Gastroesophageal sphincter (tissue), 4 donors: ENCODE data around the gene CALHM1. TPM values are rescaled to one million over a fixed set of nuclear protein-coding genes. Genes with fewer than 3 reads are reported as not detected.

ENCODE experiments used
- ATAC-seq: fragments of 150-250 bp; one replicate; pipeline ENCODE4 v1.9.1; 2016; ENCODE audit warnings: mild to moderate bottlenecking, moderate library complexity
- H3K27ac ChIP-seq, 4 donors: fragments of 200-600 bp; sonication (generic) in 3 of 4; 1 replicate in 3 of 4; 2 replicates in 1 of 4; pipeline ENCODE4 v1.5.1; 2016 to 2019
- H3K27me3 ChIP-seq: fragments of 200-600 bp; sonication (generic); one replicate; pipeline ENCODE4 v1.5.1; 2019
- H3K36me3 ChIP-seq, 2 donors: fragments of 200-600 bp; sonication (generic); one replicate each; pipeline ENCODE4 v1.5.1; 2019; ENCODE audit warnings: control low read depth in 1 of 2
- H3K4me1 ChIP-seq, 3 donors: fragments of 200-600 bp; sonication (generic); 1 replicate in 2 of 3; 2 replicates in 1 of 3; pipeline ENCODE4 v1.5.1; 2016 to 2019; ENCODE audit warnings: control low read depth in 2 of 3
- H3K4me3 ChIP-seq, 2 donors: fragments of 200-600 bp; sonication (generic); one replicate each; pipeline ENCODE4 v1.5.1; 2019; ENCODE audit warnings: mild to moderate bottlenecking in 1 of 2, moderate library complexity in 1 of 2
- H3K9me3 ChIP-seq, 3 donors: fragments of 200-600 bp; sonication (generic); one replicate each; pipeline ENCODE4 v1.5.1; 2017 to 2019; ENCODE audit warnings: control low read depth in 2 of 3
- EP300 ChIP-seq: sonication (generic); formaldehyde crosslinking; IDR thresholded peaks from one replicate; pipeline ENCODE4 v1.6.1; 2017; ENCODE audit warnings: antibody characterized with exemption, mild to moderate bottlenecking
- POLR2A ChIP-seq, 2 donors: fragments of 450-650 bp; IDR thresholded peaks; one replicate each; pipeline ENCODE4 v1.6.1; 2017; ENCODE audit warnings: antibody characterized with exemption in 2 of 2, mild to moderate bottlenecking in 2 of 2, moderate library complexity in 1 of 2
- POLR2AphosphoS5 ChIP-seq: sonication (generic); formaldehyde crosslinking; IDR thresholded peaks from one replicate; pipeline ENCODE4 v1.6.1; 2017; ENCODE audit warnings: antibody characterized with exemption
- WGBS, 2 donors: methylation state at CpG; one replicate each; pipeline ENCODE4 v1.1.5; 2018; ENCODE audit warnings: low coverage in 1 of 2; 5-methylcytosine and 5-hydroxymethylcytosine counted together
- total RNA-seq, 4 donors: library from RNA; depleted of rRNA; stranded (reverse); fragments of >200 nt; gene quantifications; one replicate each; pipeline ENCODE4 v1.1.0, GENCODE V29; 2016
- TF ChIP-seq, protein P1 (sequence below), 4 experiments: fragments of 200-600 bp in 2 of 4; fragments of 450-650 bp in 2 of 4; sonication (generic) in 1 of 4; IDR thresholded peaks; one replicate each; pipeline ENCODE4 v1.5.1; 2017 to 2019; ENCODE audit warnings: antibody characterized with exemption in 4 of 4, mild to moderate bottlenecking in 2 of 4, moderate library complexity in 2 of 4

CALHM1 gene
- total RNA-seq, 4 donors from 2014 or later = not detected

DNA sequence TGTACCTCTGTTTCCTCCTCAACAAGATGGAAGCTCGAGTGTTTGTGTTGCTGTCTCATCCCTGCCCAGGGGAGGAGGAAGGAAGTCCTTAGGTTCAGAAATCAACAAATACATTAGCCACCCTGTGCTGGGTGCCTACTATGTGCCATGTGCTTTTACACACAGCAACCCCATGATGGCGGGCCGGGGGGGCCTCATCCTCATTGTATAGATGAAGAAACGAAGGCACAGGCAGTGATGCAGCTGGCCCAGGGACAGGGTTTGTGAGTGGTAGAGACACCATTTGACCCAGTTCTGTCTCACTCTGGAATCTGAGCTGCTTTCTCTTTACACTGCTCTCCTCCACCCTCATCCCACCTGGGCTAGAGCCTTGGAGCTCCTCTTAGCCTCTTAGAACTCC, 4.7 kb downstream of the CALHM1 start:
- H3K9me3 ChIP-seq = no peaks in the 10 kb centered on the region
- no peaks in the 10 kb centered on the region for H3K27me3 ChIP-seq
- WGBS, 2 donors = 88 to 92% methylated on average over 1 to 4 of the region's 4 CpGs
- H3K36me3 ChIP-seq = peaks cover 0 to 15% of the 10 kb centered on the region in 2 donors
- H3K4me3 ChIP-seq = no peak overlapping the region
- peaks cover 0 to 41% (median 24%) of the 10 kb centered on the region in 3 donors for H3K4me1 ChIP-seq
- no peak overlapping the region for H3K27ac ChIP-seq
- no peak for ATAC-seq
- TF ChIP-seq POLR2A (IDR thresholded peaks at IDR 0.05) (no peak), POLR2AphosphoS5 (no peak), EP300 (no peak)
- TF ChIP-seq, protein P1, sequence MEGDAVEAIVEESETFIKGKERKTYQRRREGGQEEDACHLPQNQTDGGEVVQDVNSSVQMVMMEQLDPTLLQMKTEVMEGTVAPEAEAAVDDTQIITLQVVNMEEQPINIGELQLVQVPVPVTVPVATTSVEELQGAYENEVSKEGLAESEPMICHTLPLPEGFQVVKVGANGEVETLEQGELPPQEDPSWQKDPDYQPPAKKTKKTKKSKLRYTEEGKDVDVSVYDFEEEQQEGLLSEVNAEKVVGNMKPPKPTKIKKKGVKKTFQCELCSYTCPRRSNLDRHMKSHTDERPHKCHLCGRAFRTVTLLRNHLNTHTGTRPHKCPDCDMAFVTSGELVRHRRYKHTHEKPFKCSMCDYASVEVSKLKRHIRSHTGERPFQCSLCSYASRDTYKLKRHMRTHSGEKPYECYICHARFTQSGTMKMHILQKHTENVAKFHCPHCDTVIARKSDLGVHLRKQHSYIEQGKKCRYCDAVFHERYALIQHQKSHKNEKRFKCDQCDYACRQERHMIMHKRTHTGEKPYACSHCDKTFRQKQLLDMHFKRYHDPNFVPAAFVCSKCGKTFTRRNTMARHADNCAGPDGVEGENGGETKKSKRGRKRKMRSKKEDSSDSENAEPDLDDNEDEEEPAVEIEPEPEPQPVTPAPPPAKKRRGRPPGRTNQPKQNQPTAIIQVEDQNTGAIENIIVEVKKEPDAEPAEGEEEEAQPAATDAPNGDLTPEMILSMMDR (IDR thresholded peaks at IDR 0.05) = no peak

DNA sequence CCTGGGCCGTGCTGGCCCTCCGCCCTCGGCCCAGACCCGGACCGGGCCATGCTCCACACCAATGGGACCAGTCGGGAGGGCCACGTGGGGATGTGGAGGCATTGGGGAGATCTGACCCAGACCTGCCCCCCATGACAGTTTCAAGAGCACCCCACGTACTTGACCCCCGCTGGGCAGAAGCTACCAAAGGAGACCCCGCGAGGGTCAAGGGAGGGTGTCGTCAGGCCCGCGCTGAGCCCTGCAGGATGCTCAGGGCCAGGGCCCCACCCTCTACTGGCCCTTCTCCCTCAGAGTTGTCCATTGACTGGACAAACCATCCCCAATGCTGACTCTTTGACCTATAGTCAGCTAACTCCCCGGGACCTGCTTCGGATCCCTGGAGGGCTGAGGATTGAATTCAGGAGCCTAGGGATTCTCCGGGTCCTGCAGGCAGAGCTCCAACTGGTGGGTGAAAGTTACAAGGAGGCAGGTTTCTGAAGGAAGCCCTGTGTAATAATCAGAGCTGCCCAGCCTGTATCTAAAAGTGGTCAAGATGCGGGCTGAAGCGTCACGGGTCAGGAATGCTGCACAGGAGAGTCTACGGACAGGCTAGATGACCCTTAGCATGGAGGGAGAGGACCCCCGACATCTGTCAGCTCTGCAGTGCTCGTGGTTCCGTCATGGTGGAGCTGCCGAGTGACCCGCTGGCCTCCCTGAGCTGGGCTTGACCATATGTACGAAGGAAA, 6.0 kb downstream of the CALHM1 start:
- ATAC-seq = no peak
- no peaks in the 10 kb centered on the region for H3K27me3 ChIP-seq
- WGBS, 2 donors = 54 to 86% methylated on average over 3 to 9 of the region's 27 CpGs
- peak overlapping the region; percentile 58 to 76 for H3K4me3 ChIP-seq
- H3K27ac ChIP-seq = peak overlapping the region; percentile 39 to 91 (median 90)
- H3K4me1 ChIP-seq = peaks cover 0 to 54% (median 35%) of the 10 kb centered on the region in 3 donors
- H3K36me3 ChIP-seq = peaks cover 0 to 28% of the 10 kb centered on the region in 2 donors
- TF ChIP-seq POLR2AphosphoS5 (no peak), POLR2A (IDR thresholded peaks at IDR 0.05) (no peak), EP300 (no peak)
- TF ChIP-seq, protein P1 (IDR thresholded peaks at IDR 0.05) = no peak
- H3K9me3 ChIP-seq = no peaks in the 10 kb centered on the region

DNA sequence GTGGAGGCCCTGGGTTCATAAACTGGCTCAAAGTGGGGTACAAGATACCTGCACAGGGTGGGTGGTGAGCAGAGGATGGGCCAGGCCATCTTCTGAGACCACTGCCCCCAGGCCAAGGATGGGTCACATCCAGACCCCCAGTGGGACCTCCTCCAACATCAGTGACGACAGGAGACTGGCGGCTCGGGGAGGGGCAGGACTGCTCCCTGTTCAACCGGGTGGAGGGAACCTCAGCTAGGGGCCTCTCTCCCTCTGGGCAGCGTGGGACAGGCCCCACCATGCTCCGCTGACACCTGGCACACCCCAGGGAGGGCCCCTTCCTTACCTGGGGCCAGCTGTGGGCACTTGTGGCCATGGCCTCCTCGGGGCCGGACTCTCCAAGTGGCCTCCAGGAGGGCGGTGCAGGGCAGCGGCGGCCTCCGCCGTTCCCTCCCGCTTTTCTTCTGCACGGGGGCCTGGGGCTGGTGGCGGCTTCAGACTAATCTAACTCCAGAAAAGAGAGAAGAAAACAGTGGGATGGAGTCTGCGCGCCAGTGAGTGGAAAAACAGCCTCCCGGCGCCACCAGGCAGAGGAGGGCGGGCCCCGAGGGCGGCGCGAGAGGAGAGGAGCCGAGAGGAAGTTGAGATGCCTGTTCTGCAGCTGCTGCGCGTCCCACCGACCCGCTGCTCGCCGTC, 6.7 kb downstream of the CALHM1 start, which contains the start of gene CALHM2:
CALHM2 (minus strand) TSS at position 540 of the 675 bp plus-strand sequence. CDS start 2,429 bp downstream, outside the sequence.
- H3K9me3 ChIP-seq = no peaks in the 10 kb centered on the region
- H3K4me3 ChIP-seq = peak within 1 kb of the TSS; percentile 58 to 76
- 0 to 2% methylated on average over 1 to 12 of the region's 32 CpGs for WGBS, 2 donors
- peak; percentile 55 for ATAC-seq
- H3K36me3 ChIP-seq = peaks cover 0 to 35% of the 10 kb centered on the region in 2 donors
- H3K4me1 ChIP-seq = peaks cover 0 to 61% (median 42%) of the 10 kb centered on the region in 3 donors
- peak within 1 kb of the TSS; percentile 39 to 91 (median 90) for H3K27ac ChIP-seq
- H3K27me3 ChIP-seq = no peaks in the 10 kb centered on the region
- TF ChIP-seq POLR2AphosphoS5 (no peak), POLR2A (IDR thresholded peaks at IDR 0.05) (peak; percentile 24 to 37), EP300 (no peak)
- TF ChIP-seq, protein P1 (IDR thresholded peaks at IDR 0.05) = no peak

DNA sequence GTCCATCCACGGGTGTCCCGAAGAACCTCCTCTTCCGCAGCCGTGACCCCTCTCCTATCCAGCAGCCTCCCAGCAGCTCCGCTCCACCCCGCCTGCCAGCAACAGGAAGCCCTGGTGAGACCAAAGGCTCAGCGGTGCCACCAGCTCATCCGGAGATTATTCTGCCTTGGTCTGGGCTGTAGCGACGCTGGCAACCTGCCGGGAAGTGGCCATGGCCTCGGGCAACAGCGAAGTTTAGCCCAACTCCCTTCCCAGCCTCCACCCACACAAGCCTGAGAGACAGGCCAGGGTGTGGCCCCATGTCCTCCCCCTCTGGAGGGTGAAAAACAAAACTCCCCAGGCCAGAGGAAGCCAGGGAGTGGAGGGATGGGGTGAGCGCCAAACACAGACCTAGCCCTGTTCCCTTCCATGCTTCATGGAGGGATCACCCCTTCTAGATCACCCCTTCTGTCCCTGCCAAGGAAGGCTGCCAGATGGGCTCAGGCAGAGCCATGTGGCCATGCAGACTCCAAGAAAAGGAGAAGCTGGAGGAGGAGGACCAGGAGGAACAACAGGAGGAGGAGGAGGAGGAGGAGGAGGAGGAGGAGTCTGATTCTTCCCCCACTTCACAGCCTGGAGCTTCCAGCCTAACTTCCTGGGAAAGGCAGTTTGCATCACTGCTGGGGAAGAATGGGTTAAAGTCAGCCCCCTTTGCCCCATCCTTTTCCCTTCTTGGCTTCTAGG, 7.4 kb downstream of the CALHM1 start:
- Histone ChIP-seq H3K36me3 (peaks cover 0 to 42% of the 10 kb centered on the region in 2 donors), H3K27ac (peak overlapping the region; percentile 39 to 91 (median 90)), H3K4me1 (peaks cover 0 to 68% (median 49%) of the 10 kb centered on the region in 3 donors), H3K4me3 (peak overlapping the region; percentile 58 to 76), H3K27me3 (no peaks in the 10 kb centered on the region), H3K9me3 (no peaks in the 10 kb centered on the region)
- 5% methylated on average over 6 of the region's 14 CpGs; no CpG with 5 or more reads in 1 of the 2 donors for WGBS, 2 donors
- peak; percentile 70 for ATAC-seq
- TF ChIP-seq POLR2A (IDR thresholded peaks at IDR 0.05) (no peak), EP300 (no peak), POLR2AphosphoS5 (peak; percentile 43)
- TF ChIP-seq, protein P1 (IDR thresholded peaks at IDR 0.05) = no peak
